UCSD-AML1 (cell line): ENCODE measurements around the gene UNC45A.
A peak's percentile ranks its signal among the peaks of the same experiment; 100 is the strongest.
"Not testable (repeated sequence)": the region's sequence is repeated elsewhere in the genome, so short reads cannot be mapped to it uniquely, and the experiment has no call there.

ENCODE experiments used
- DNase-seq: peaks from one replicate; lab custom pipeline; 2025; ENCODE audit not compliant: unreplicated experiment; lab: John Stamatoyannopoulos, UW

The UNC45A gene

DNA sequence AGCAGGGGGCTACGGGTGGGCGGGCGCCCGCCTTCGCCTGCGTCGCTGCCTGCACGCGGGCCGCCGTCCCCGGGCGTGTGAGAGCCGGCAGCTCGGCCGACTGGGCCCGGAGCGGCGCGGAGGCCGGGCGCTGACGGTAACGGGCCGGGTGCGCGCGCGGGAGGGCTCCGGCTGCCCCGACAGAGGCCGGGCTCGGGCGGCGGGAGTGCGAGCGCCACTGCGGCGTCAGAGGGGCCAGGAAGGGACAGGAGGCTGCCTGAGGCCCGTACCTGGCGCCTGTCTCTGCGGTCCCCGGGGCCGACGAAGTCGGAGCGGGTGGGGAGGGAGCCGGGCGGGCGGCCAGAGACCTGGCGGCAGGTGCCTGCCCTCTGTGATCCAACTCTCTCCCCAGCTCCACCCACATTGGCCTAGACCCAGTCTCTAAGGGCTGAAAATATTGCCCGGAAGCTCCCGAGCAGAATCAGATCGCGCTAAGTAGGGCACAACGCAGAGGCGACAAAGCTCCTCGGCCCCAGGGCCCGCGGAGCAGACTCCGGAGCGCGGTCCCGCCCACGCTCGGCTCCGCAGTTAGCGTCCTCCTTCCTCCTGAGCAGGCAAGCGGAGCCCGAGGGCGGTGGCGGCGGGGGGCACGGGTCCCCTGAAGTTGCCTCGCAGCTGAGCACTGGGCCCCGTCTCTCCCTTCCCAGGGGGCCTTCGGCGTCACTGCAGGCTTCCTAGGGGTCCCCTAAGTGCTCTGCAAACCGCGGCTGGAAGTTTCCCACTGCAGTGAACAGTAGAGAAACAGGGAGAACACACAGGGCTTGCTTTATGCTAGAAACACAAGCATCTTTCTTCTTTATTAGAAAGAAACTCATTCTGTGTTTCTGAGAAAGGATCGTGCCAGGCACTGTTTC, 32.0 kb upstream of the UNC45A start, which contains the start of gene MAN2A2:
TSS of gene MAN2A2 (plus strand) at position 463 of the 893 bp plus-strand sequence. CDS start 906 bp downstream, outside the sequence.
- peak; percentile 69 for DNase-seq

DNA sequence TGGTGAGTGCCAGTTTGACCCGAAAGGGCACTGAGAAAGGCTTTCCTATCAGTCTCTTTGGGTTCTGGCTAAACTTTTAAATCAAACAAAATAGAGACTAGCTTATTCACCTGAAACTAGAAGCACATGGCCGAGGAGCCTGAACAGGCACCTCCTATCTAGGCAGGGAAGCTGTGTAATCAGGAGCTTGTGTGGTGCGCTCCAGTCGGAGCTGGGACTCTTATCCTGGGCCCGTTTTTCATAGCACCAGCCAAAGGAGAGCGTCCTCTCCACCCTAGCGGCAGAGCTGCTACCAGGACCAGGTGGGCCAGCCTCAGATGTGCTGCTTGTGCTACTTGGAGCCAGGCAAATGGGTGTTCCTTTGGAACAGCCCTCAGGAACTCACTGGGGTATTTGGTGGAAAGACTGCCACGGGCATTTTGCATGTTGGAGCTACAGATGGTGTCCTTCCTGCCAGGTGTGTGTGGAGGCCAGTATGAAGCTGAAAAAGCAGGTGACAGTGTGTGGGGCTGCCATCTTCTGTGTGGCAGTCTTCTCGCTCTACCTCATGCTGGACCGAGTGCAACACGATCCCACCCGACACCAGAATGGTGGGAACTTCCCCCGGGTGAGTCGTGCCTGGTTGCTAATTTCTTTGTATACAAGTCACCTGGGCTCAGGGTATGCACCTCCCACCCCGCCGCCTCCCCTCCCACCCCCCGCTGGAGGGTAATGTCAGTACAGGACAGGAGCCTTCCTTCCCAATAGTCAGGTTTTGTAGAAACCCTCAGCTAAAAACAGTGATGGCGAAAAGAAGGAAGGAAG, 31.1 kb upstream of the UNC45A start:
- DNase-seq: no peak

DNA sequence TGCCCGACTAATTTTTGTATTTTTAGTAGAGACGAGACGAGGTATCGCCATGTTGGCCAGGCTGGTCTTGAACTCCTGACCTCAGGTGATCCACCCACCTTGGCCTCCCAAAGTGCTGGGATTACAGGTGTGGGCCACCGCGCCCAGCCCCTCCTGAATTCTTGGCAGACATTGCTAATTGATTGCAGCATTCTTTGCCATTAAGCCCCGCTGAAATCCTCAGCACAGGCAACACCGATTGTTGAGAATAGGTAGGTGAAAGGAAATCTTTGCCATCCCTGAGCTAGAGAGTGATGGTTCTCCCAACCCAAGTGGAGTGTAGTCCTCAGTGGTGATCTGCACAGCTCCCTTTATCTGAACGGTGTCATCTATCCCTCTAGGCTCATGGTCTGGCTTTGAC, 30.3 kb upstream of the UNC45A start:
- no peak for DNase-seq

DNA sequence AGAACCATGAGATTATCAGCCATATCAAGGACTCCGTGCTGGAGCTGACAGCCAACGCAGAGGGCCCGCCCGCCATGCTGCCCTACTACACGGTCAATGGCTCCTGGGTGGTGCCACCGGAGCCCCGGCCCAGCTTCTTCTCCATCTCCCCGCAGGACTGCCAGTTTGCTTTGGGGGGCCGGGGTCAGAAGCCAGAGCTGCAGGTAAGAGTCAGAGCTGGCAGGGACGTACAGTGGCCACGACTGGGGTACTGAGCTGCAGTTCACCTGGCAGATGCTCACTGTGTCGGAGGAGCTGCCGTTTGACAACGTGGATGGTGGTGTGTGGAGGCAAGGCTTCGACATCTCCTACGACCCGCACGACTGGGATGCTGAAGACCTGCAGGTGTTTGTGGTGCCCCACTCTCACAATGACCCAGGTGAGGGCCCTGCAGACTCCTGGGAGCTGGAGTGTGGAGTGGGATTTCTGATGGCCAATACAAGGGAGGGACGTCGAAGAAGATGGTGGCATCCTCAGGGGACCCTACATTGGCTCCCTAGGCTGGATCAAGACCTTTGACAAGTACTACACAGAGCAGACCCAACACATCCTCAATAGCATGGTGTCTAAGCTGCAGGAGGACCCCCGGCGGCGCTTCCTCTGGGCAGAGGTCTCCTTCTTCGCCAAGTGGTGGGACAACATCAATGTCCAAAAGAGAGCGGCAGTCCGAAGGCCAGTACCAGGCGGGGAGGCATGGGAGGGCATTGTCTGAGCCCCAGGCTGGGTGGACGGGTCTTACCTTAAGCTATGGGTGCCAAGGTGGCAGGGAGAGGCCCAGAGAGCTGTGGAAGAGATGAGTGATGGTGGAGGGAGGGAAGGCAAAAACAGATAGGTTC, 29.5 kb upstream of the UNC45A start:
- DNase-seq: no peak

DNA sequence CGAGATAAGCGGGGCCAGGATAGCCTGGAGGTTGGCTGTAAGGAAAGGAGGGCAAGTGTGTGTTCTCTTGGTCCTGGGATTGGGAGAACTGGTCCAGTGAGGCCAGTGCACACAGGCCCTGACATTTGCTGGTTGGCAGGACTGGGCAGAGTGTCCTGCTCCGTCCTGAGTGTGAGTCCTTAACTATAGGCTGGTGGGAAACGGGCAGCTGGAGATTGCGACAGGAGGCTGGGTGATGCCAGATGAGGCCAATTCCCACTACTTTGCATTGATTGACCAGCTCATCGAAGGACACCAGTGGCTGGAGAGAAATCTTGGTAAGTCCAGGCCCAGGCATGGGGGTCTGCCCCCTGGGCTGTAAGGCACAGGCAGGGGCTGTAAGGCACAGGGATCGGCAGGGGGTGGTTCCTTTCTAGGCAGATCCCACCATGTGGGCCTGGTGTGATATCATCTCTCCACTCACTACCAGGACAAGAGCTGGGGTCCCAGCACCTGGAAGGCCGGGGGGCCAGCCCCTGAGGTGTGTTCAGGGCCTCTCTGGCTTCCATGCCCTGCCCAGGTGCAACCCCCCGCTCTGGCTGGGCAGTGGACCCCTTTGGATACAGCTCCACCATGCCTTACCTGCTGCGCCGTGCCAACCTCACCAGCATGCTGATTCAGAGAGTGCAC, 28.8 kb upstream of the UNC45A start:
- DNase-seq: no peak

DNA sequence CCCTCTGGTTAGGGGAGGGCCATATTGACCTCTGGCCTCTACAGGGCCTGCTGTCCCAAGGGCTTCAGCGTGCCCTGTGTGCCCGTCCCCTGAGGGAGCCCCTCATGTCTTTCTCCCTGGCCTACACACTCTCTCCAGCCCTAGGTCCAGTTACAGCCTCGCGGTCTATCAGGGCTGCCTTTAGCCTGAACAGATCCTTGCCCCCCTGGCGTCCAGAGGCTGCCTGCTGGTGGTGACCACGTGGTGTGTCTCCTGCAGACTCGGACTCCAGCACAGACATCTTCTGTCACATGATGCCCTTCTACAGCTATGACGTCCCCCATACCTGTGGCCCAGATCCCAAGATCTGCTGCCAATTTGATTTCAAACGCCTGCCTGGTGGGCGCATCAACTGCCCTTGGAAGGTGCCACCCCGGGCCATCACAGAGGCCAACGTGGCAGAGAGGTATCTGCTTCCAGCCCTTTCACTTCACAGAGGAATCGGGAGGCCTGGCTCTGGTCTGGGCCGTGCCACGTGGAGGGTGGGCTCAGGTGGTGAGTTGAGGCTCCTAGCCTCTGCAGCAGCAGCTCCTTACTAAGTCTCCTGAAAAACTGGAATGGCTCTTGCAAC, 27.9 kb upstream of the UNC45A start:
- DNase-seq: no peak

DNA sequence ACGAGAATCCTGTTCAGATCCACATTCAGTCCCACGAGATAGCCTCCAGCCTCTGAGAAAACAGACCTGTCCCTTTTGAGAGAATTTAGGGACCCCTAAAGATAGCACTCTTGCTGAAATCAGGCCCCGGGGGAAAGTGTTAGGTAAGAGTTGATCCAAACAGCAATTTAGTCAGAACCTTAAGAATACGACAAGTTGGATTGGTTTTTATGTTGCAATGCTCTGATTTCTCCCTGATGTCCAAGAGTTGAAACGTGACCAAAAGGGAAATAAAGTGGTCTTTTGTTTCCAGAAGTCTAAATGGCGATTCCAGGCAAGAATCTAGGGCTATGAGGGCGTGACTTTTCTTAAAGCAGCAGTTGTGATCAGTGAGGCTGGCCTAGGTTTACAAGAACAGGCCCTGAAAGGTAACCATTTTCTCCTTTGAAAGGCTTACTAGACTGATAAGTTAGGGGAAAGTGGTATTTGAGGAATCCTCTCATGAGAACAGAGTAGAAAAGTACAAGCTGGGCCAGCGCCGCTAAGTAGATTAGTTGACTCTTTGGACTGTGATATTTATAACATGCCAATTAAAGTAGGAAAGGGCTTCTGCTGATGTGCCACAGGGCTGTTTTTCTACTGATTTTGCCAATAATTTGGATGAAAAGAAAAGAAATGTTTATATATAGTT, 27.1 kb upstream of the UNC45A start:
- DNase-seq: no peak

DNA sequence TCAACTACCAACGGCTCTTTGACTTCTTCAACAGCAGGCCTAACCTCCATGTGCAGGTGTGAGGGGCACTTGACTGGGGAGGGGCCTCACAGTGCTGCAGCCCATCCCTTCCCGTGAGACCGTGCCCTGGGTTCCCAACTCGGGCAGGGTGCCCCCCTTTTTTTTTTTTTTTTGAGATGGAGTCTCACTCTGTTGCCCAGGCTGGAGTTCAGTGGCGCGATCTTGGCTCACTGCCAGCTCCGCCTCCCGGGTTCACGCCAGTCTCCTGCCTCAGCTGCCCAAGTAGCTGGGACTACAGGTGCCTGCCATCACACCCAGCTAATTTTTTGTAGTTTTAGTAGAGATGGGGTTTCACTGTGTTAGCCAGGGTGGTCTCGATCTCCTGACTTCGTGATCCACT, 25.6 kb upstream of the UNC45A start:
- not testable (repeated sequence) for DNase-seq

DNA sequence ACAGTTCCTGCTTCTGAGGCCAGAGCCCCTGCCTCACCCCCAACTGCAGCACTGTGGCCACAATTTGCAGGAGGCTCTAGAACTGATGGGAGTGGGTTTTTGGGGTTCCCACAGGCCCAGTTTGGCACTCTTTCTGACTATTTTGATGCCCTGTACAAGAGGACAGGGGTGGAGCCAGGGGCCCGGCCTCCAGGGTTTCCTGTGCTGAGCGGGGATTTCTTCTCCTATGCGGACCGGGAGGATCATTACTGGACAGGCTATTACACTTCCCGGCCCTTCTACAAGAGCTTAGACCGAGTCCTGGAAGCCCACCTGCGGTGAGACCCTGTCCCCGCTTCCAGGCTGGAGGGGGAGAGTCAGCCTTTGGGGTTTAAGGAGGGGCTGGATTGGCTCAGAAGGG, 25.1 kb upstream of the UNC45A start:
- DNase-seq: no peak

DNA sequence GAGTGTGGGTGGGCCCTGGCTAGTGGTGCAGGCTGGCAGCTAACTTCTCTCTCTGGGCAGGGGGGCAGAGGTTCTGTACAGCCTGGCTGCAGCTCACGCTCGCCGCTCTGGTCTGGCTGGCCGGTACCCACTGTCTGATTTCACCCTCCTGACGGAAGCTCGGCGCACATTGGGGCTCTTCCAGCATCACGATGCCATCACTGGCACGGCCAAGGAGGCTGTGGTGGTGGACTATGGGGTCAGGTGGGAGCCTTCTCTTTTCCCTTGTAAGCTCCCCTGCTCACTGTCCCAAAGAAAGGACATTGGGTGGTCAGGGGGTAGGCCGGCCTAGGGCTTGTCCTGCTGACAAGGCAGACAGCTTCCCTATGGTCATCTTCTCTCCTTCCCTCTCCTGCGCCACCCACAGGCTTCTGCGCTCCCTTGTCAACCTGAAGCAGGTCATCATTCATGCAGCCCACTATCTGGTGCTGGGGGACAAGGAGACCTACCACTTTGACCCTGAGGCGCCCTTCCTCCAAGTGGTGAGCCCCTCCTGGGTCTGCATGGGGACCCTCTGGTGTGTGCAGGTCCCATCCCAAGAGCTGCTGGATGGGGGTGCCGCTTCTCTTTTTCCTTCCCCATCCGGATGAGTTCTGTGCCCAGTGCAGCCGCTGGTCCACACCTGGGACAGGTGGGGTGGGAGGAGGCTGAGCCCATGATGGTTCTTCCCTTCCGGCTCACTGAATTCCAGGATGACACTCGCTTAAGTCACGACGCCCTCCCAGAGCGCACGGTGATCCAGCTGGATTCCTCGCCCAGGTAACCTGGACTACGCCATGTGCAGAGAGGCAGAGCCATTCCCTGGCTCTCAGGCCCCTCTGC, 24.4 kb upstream of the UNC45A start:
- no peak for DNase-seq

DNA sequence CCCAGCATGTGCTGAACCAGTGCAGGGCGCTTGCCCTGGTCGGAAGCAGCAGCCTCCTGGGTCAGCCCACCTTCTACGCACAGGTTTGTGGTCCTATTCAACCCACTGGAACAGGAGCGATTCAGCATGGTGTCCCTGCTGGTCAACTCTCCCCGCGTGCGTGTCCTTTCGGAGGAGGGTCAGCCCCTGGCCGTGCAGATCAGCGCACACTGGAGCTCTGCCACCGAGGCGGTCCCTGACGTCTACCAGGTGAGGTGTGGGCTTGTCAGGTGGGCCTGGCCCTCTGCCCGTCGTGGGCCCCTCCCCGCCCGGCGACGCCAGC, 23.8 kb upstream of the UNC45A start:
- no peak for DNase-seq

DNA sequence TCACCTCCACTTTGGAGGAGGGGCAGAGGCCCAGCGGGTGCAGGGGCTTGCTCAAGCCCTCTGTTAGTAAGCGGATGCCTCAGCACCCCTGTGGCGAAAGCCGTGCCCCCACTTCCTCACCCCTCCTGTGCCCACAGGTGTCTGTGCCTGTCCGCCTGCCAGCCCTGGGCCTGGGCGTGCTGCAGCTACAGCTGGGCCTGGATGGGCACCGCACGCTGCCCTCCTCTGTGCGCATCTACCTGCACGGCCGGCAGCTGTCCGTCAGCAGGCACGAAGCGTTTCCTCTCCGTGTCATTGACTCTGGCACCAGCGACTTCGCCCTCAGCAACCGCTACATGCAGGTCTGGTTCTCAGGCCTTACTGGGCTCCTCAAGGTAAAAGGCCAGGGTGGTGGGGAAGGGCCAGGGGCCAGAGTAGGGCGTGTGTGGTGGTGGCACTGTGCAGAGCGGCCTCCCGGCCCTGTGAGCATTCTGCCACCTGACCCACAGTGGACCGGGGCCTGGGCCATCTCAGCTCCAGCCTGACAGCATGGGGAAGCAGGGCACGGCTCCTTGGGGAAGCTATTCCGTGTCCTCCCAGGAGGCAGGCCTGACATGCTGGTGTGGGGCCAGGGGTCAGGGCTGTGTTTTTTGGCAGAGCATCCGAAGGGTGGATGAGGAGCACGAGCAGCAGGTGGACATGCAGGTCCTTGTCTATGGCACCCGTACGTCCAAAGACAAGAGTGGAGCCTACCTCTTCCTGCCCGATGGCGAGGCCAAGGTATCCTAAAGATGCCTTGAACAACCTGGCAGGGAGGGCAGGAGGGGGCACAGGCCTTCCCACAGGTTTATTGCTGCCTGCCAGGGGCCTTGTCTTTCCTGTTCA, 22.9 kb upstream of the UNC45A start:
- DNase-seq: no peak

DNA sequence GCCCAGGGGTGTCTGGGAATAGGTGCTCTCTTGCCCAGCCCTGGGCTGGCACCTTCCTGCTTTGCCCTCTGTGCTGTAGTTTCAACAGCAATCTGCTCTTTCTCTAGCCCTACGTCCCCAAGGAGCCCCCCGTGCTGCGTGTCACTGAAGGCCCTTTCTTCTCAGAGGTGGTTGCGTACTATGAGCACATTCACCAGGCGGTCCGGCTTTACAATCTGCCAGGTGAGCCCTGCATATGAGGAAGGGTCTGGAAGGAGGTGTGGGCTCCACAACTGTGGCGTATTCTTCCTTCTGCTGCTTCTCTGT, 22.4 kb upstream of the UNC45A start:
- no peak for DNase-seq

DNA sequence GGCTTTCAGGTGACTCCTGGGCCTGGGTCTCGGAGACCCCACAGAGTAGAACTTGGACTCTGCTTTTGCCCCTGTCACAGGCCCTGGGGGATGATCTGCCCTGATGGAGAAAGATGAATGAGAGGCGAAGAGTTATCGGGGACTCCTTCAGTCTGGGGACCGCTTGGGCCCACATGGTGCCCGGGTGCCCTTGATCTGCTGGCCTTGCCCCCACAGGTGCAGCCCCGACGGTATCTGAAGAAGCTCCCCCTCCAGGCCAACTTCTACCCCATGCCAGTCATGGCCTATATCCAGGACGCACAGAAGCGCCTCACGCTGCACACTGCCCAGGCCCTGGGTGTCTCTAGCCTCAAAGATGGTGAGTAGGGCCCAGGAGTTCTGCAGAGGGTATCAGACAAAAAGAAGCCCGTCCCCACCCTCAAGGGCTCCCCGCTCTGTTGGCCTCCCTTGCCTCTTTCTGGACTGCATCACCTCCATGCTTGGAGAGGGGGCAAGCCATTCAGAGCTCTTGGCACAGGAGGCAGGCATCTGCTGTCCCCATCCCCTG, 21.6 kb upstream of the UNC45A start:
- no peak for DNase-seq

DNA sequence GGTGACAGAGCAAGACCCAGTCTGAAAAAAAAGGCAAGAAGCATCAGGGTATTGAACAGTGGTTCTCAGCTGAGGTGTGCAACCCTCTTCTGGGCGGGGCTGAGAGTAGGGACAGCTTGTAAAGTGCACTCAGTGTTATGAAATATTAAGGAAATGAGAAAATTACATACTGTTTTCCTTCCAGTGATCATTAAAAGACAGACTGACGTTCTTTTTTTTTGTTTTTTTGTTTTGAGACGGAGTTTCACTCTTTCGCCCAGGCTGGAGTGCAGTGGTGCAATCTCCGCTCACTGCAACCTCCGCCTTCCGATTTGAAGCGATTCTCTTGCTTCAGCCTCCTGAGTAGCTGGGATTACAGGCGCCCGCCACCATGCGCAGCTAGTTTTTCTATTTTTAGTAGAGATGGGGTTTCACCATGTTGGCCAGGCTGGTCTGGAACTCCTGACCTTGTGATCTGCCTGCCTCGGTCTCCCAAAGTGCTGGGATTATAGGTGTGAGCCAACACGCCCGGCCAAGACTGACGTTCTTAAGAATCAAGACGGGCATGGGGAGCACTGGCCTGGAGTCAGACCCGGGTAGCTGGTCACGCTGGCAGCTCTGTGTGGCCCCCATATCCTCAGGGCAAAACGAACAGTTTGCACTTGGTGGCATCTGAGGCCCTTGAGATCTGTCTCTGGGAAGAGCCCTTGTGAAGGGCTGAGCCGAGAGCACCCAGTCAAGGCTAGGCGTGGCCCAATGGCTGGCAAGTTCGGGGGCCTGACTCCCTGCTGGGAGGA, 20.6 kb upstream of the UNC45A start:
- no peak for DNase-seq

DNA sequence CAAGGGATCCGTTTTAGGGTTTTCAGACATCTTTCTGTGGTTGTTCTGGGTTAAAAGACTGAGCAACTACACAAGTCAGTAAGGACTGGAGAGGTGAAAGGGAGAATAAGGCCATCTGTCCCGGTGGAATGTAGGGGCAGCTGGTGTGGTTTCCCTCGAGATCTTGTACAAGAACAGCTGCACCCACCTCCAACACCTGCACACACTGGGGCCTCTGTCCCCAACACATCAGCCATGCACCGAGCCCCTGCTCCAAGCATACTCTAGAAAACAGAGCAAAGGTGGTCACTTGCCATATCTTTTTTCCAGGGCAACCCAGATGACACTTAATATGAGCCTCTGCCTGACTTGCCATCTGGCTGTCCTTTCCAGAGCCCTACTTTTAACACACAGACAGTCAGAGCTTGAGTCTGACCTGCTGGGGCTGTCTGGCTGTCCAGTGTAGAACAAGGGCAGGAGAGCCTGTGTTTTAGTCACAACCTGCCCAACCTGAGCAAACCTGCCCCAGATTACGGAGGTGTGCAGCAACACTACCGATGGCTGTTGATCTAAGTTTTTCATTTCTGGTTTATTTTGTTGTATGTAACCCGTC, 19.8 kb upstream of the UNC45A start:
- no peak for DNase-seq
